Measurements from ENCODE around the gene SLC25A13. TPM values are rescaled to one million over a fixed set of nuclear protein-coding genes. Genes with fewer than 3 reads are reported as not detected.
"Not testable (repeated sequence)": the region's sequence is repeated elsewhere in the genome, so short reads cannot be mapped to it uniquely, and the experiment has no call there.

Gene SLC25A13
- total RNA-seq, 3 donors from 2014 or later: 33.1 to 39.0 (median 33.2) TPM

- TF ChIP-seq POLR2A (IDR thresholded peaks at IDR 0.05): no peak
- TF ChIP-seq POLR2AphosphoS5 (IDR thresholded peaks at IDR 0.05): no peak
- no peak for TF ChIP-seq CTCF (IDR thresholded peaks at IDR 0.05)
- H3K9me3 ChIP-seq: no peaks in the 10 kb centered on the region
- intact Hi-C loops (cut with DNase I; ENCODE audit: low total_unique reads): no loop called here
These were observed 21.4 kb downstream of the SLC25A13 start for GRCh38 chr7:96300502-96300901.

GRCh38 chr7:96299496-96299895 is 22.4 kb downstream of the SLC25A13 start:
- Histone ChIP-seq H3K4me3 (no peak overlapping the region), H3K36me3 (no peaks in the 10 kb centered on the region), H3K9me3 (no peaks in the 10 kb centered on the region), H3K4me1 (peaks cover 0 to 11% of the 10 kb centered on the region in 2 donors), H3K27ac (no peak overlapping the region), H3K27me3 (no peaks in the 10 kb centered on the region)
- TF ChIP-seq CTCF (IDR thresholded peaks at IDR 0.05) (no peak), POLR2AphosphoS5 (IDR thresholded peaks at IDR 0.05) (no peak), POLR2A (IDR thresholded peaks at IDR 0.05) (no peak)
- no peak for DNase-seq (ENCODE audit: low spot score in 2 of 2)
- intact Hi-C loops (cut with DNase I; ENCODE audit: low total_unique reads): no loop called here

More at GRCh38 chr7:96300502-96300901, 21.4 kb downstream of the SLC25A13 start:
- Histone ChIP-seq H3K4me1 (peaks cover 0 to 11% of the 10 kb centered on the region in 2 donors), H3K4me3 (no peak overlapping the region), H3K36me3 (no peaks in the 10 kb centered on the region), H3K27ac (no peak overlapping the region), H3K27me3 (no peaks in the 10 kb centered on the region)
- DNase-seq (ENCODE audit: low spot score in 2 of 2): no peak

- no peaks in the 10 kb centered on the region for H3K36me3 ChIP-seq
- no peak overlapping the region for H3K27ac ChIP-seq
- H3K4me3 ChIP-seq: no peak overlapping the region
- no peaks in the 10 kb centered on the region for H3K9me3 ChIP-seq
- intact Hi-C loops (cut with DNase I; ENCODE audit: low total_unique reads): no loop called here
- no peaks in the 10 kb centered on the region for H3K4me1 ChIP-seq
- no peak for TF ChIP-seq POLR2AphosphoS5 (IDR thresholded peaks at IDR 0.05)
- no peaks in the 10 kb centered on the region for H3K27me3 ChIP-seq
- no peak for DNase-seq (ENCODE audit: low spot score in 2 of 2)
These were observed 24.0 kb downstream of the SLC25A13 start for GRCh38 chr7:96297876-96298275.

- DNase-seq (ENCODE audit: low spot score in 2 of 2); intact Hi-C loops (cut with DNase I; ENCODE audit: low total_unique reads); H3K27me3 ChIP-seq; H3K36me3 ChIP-seq; H3K9me3 ChIP-seq; H3K27ac ChIP-seq; H3K4me3 ChIP-seq; H3K4me1 ChIP-seq: not testable (repeated sequence)
These were observed 24.5 kb downstream of the SLC25A13 start for GRCh38 chr7:96297446-96297845.

GRCh38 chr7:96293911-96294310 is 28.0 kb downstream of the SLC25A13 start:
- intact Hi-C loops (cut with DNase I; ENCODE audit: low total_unique reads); DNase-seq (ENCODE audit: low spot score in 2 of 2); H3K36me3 ChIP-seq: not testable (repeated sequence)

GRCh38 chr7:96287559-96287958 is 34.3 kb downstream of the SLC25A13 start:
- Histone ChIP-seq H3K27ac (no peak overlapping the region), H3K4me1 (no peaks in the 10 kb centered on the region), H3K27me3 (no peaks in the 10 kb centered on the region), H3K4me3 (no peak overlapping the region), H3K9me3 (no peaks in the 10 kb centered on the region), H3K36me3 (no peaks in the 10 kb centered on the region)
- intact Hi-C loops (cut with DNase I; ENCODE audit: low total_unique reads): no loop called here
- DNase-seq (ENCODE audit: low spot score in 2 of 2): no peak
- TF ChIP-seq POLR2A (IDR thresholded peaks at IDR 0.05): no peak
- no peak for TF ChIP-seq CTCF (IDR thresholded peaks at IDR 0.05)
- TF ChIP-seq POLR2AphosphoS5 (IDR thresholded peaks at IDR 0.05): no peak

More at GRCh38 chr7:96293911-96294310, 28.0 kb downstream of the SLC25A13 start:
- not testable (repeated sequence) for H3K4me3 ChIP-seq, H3K27ac ChIP-seq, H3K27me3 ChIP-seq, H3K9me3 ChIP-seq, H3K4me1 ChIP-seq

GRCh38 chr7:96287132-96287531 is 34.8 kb downstream of the SLC25A13 start:
- intact Hi-C loops (cut with DNase I; ENCODE audit: low total_unique reads): no loop called here
- no peak overlapping the region for H3K4me3 ChIP-seq
- DNase-seq (ENCODE audit: low spot score in 2 of 2): no peak
- H3K9me3 ChIP-seq: no peaks in the 10 kb centered on the region
- TF ChIP-seq POLR2AphosphoS5 (IDR thresholded peaks at IDR 0.05) (no peak), POLR2A (IDR thresholded peaks at IDR 0.05) (no peak), CTCF (IDR thresholded peaks at IDR 0.05) (no peak)
- no peaks in the 10 kb centered on the region for H3K36me3 ChIP-seq
- H3K27me3 ChIP-seq: no peaks in the 10 kb centered on the region
- no peaks in the 10 kb centered on the region for H3K4me1 ChIP-seq
- no peak overlapping the region for H3K27ac ChIP-seq

Measured in breast epithelium (tissue), 4 donors.